Lower leg skin (tissue), 3 donors: Measurements from ENCODE around the gene PLA1A.

Source experiments
- POLR2A ChIP-seq, 2 donors: fragments of 450-650 bp; IDR thresholded peaks; one replicate each; pipeline ENCODE4 v1.6.1; 2016 to 2017; ENCODE audit warnings: antibody characterized with exemption in 2 of 2, mild to moderate bottlenecking in 1 of 2, moderate library complexity in 1 of 2
- TF ChIP-seq, protein P1 (sequence below), 3 donors: fragments of 450-650 bp; IDR thresholded peaks; one replicate each; pipeline ENCODE4 v1.5.1; 2016; ENCODE audit warnings: antibody characterized with exemption in 3 of 3, mild to moderate bottlenecking in 3 of 3, moderate library complexity in 2 of 3

DNA sequence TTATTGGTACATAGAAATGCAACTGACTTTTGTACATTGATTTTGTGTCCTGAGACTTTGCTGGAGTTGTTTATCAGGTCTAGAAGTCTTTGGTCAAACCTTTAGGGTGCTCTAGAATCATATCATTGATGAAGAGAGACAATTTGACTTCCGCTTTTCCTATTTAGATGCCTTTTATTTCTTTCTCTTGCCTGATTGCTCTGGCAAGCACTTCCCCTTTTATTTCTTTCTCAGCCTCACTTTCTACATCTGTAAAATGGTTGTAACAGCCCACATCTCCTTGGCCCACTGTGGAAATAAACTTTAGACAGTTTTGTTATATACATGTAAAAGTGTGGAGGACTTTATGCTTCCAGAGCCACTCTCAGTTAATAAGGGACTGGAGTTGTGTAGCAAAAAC lies 14.0 kb downstream of the PLA1A start:
- TF ChIP-seq POLR2A (IDR thresholded peaks at IDR 0.05), result no peak
- TF ChIP-seq, protein P1, sequence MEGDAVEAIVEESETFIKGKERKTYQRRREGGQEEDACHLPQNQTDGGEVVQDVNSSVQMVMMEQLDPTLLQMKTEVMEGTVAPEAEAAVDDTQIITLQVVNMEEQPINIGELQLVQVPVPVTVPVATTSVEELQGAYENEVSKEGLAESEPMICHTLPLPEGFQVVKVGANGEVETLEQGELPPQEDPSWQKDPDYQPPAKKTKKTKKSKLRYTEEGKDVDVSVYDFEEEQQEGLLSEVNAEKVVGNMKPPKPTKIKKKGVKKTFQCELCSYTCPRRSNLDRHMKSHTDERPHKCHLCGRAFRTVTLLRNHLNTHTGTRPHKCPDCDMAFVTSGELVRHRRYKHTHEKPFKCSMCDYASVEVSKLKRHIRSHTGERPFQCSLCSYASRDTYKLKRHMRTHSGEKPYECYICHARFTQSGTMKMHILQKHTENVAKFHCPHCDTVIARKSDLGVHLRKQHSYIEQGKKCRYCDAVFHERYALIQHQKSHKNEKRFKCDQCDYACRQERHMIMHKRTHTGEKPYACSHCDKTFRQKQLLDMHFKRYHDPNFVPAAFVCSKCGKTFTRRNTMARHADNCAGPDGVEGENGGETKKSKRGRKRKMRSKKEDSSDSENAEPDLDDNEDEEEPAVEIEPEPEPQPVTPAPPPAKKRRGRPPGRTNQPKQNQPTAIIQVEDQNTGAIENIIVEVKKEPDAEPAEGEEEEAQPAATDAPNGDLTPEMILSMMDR (IDR thresholded peaks at IDR 0.05), result no peak
